Activated B cell treated with CpG ODN at 0.5 μM for 24 hours (primary cell): ENCODE data around the gene YKT6. TPM values are rescaled to one million over a fixed set of nuclear protein-coding genes. Genes with fewer than 3 reads are reported as not detected.

ENCODE experiments used
- ATAC-seq: fragments of 200-7000 bp; cut with Tn5 transposase; one replicate; pipeline ENCODE4 v1.10.0; 2021; ENCODE audit warnings: low read depth, mild to moderate bottlenecking, moderate library complexity
- CTCF ChIA-PET: fragments of 350-600 bp; sonication (Branson Sonifier 250); formaldehyde crosslinking; loops from one replicate; lab custom pipeline; 2021; ENCODE audit warnings: antibody characterized with exemption; lab: Charles Lee
- POLR2A ChIA-PET: fragments of 350-600 bp; sonication (Branson Sonifier 250); formaldehyde crosslinking; loops from one replicate; lab custom pipeline; 2021; ENCODE audit warnings: antibody characterized with exemption; lab: Charles Lee
- DNase-seq: peaks from one replicate; pipeline ENCODE4 v3.0.0; 2022
- H3K27ac Mint-ChIP-seq: one replicate; pipeline ENCODE4 v1.8.0; 2020; ENCODE audit warnings: mixed read lengths
- H3K27me3 Mint-ChIP-seq: one replicate; pipeline ENCODE4 v1.8.0; 2021; ENCODE audit warnings: mixed read lengths
- H3K36me3 Mint-ChIP-seq: one replicate; pipeline ENCODE4 v1.8.0; 2021; ENCODE audit warnings: low read depth, mixed read lengths
- H3K4me1 Mint-ChIP-seq: one replicate; pipeline ENCODE4 v1.8.0; 2021; ENCODE audit warnings: mixed read lengths
- H3K4me3 Mint-ChIP-seq: one replicate; pipeline ENCODE4 v1.8.0; 2020; ENCODE audit warnings: mild to moderate bottlenecking, mixed read lengths
- H3K9me3 Mint-ChIP-seq: one replicate; pipeline ENCODE4 v1.8.0; 2020; ENCODE audit warnings: mixed read lengths
- CTCF ChIP-seq: fragments of 200-600 bp; IDR thresholded peaks from one replicate; pipeline ENCODE4 v1.8.0; 2022; ENCODE audit warnings: antibody characterized with exemption, mild to moderate bottlenecking
- intact Hi-C: fragments of 100-400 bp; cut with micrococcal nuclease; formaldehyde crosslinking; loops from one replicate; pipeline ENCODE4 v1.15.1; 2024
- total RNA-seq: library from RNA; stranded (reverse); gene quantifications from 2 replicates; pipeline ENCODE4 v1.2.3, GENCODE V29; 2022

The YKT6 gene
- 78.2 and 78.7 TPM in 2 replicates for total RNA-seq

- Mint-ChIP-seq H3K4me3 (peak within 1 kb of the TSS; percentile 87), H3K9me3 (no peaks in the 10 kb centered on the region), H3K27me3 (peaks cover 6% of the 10 kb centered on the region), H3K4me1 (peaks cover 27% of the 10 kb centered on the region), H3K27ac (peak within 1 kb of the TSS; percentile 12), H3K36me3 (peaks cover 28% of the 10 kb centered on the region)
- ChIA-PET CTCF (interaction anchor here (0.7 to 1.3 kb wide), 3 partner anchors 103 to 128 kb away, joined by 3 to 5 read pairs (median 4); no protein-coding TSS in a partner anchor), POLR2A (interaction anchor here (0.6 to 2.2 kb wide), 15 partner anchors 13 to 647 kb away, joined by 3 to 12 read pairs (median 4); partner anchors contain the start of genes AEBP1, DBNL, DDX56 and H2AZ2)
- ATAC-seq (peak; percentile 97), DNase-seq (peak; percentile 87)
- intact Hi-C loops: loop anchor here (1.0 to 2.0 kb wide), 8 partner anchors 54 to 910 kb away; partner anchors contain the start of genes DBNL, NUDCD3, POLD2 and POLM
- TF ChIP-seq CTCF: no peak
These were observed at the start of gene YKT6 for GRCh38 chr7:44200699-44201461. Gene YKT6 (plus strand): TSS chr7:44200978. CDS start chr7:44201136, 158 bp downstream.

GRCh38 chr7:44151956-44152355 lies 48.8 kb upstream of the YKT6 start:
- intact Hi-C loops: no loop called here
- TF ChIP-seq CTCF: no peak
- Mint-ChIP-seq H3K4me3 (no peak overlapping the region), H3K27me3 (no peaks in the 10 kb centered on the region), H3K4me1 (peaks cover 8% of the 10 kb centered on the region), H3K27ac (no peak overlapping the region), H3K9me3 (no peaks in the 10 kb centered on the region), H3K36me3 (no peaks in the 10 kb centered on the region)
- no peak for ATAC-seq
- ChIA-PET CTCF (interaction anchor here (0.9 kb wide), 1 partner anchor 29 kb away, joined by 3 read pairs; no protein-coding TSS in a partner anchor), POLR2A (interaction anchor here (0.6 kb wide), 1 partner anchor 291 kb away, joined by 3 read pairs; no protein-coding TSS in a partner anchor)
- peak; percentile 7 for DNase-seq

GRCh38 chr7:44152971-44153947 lies 47.5 kb upstream of the YKT6 start:
- ATAC-seq (no peak), DNase-seq (peak; percentile 9)
- POLR2A ChIA-PET: no interaction called here
- no peak overlapping the region for H3K4me3 Mint-ChIP-seq
- H3K4me1 Mint-ChIP-seq: peaks cover 8% of the 10 kb centered on the region
- H3K9me3 Mint-ChIP-seq: no peaks in the 10 kb centered on the region
- no peak for TF ChIP-seq CTCF
- no peak overlapping the region for H3K27ac Mint-ChIP-seq
- intact Hi-C loops: no loop called here
- no peaks in the 10 kb centered on the region for H3K36me3 Mint-ChIP-seq
- CTCF ChIA-PET: no interaction called here
- no peaks in the 10 kb centered on the region for H3K27me3 Mint-ChIP-seq

- intact Hi-C loops: no loop called here
- H3K4me3 Mint-ChIP-seq: no peak overlapping the region
- no peaks in the 10 kb centered on the region for H3K9me3 Mint-ChIP-seq
- no peaks in the 10 kb centered on the region for H3K36me3 Mint-ChIP-seq
- DNase-seq: peak; percentile 2
- no peak overlapping the region for H3K27ac Mint-ChIP-seq
- H3K4me1 Mint-ChIP-seq: peaks cover 8% of the 10 kb centered on the region
- POLR2A ChIA-PET: no interaction called here
- no peak for TF ChIP-seq CTCF
- H3K27me3 Mint-ChIP-seq: no peaks in the 10 kb centered on the region
- CTCF ChIA-PET: no interaction called here
- ATAC-seq: no peak
These were observed 46.8 kb upstream of the YKT6 start for GRCh38 chr7:44153948-44154335.
